OCI-LY1 (cell line): Measurements from ENCODE around the gene CAPN3.
"Not testable (repeated sequence)": the region's sequence is repeated elsewhere in the genome, so short reads cannot be mapped to it uniquely, and the experiment has no call there.

Source experiments
- H2AFZ ChIP-seq: fragments of 200-600 bp; sonication (generic), shearing (Covaris generic); 2 replicates; pipeline ENCODE4 v1.6.0; 2014; ENCODE audit warnings: antibody characterized with exemption, mild to moderate bottlenecking, low read length
- H3F3A ChIP-seq: fragments of 200-600 bp; sonication (generic), shearing (Covaris generic); 2 replicates; pipeline ENCODE4 v1.6.0; 2014; ENCODE audit warnings: mild to moderate bottlenecking, antibody characterized with exemption, low read length, moderate library complexity; ENCODE audit not compliant: insufficient read depth
- H3K27ac ChIP-seq: fragments of 200-600 bp; sonication (generic); 2 replicates; pipeline ENCODE4 v1.5.1; 2014; ENCODE audit warnings: low read length, mixed run types, mild to moderate bottlenecking, low read depth; ENCODE audit not compliant: poor library complexity, severe bottlenecking
- H3K27me3 ChIP-seq: fragments of 200-600 bp; sonication (generic); 2 replicates; pipeline ENCODE4 v1.6.0; 2014; ENCODE audit warnings: antibody characterized with exemption, mild to moderate bottlenecking, low read length, moderate library complexity; ENCODE audit not compliant: insufficient read depth
- H3K36me3 ChIP-seq: fragments of 200-600 bp; sonication (generic); 2 replicates; pipeline ENCODE4 v1.6.1; 2014; ENCODE audit warnings: mild to moderate bottlenecking, antibody characterized with exemption, low read length, moderate library complexity, mixed read lengths; ENCODE audit not compliant: insufficient read depth
- H3K4me1 ChIP-seq: fragments of 200-600 bp; sonication (generic); 2 replicates; pipeline ENCODE4 v1.5.1; 2014; ENCODE audit warnings: mild to moderate bottlenecking, low read length, moderate library complexity; ENCODE audit not compliant: insufficient read depth, severe bottlenecking
- H3K4me2 ChIP-seq: fragments of 200-600 bp; sonication (generic), shearing (Covaris generic); 2 replicates; pipeline ENCODE4 v1.6.1; 2014; ENCODE audit warnings: low read length
- H3K4me3 ChIP-seq: fragments of 200-600 bp; sonication (generic); 2 replicates; pipeline ENCODE4 v1.5.1; 2014; ENCODE audit warnings: low read length, low read depth, mild to moderate bottlenecking, mixed read lengths; ENCODE audit not compliant: poor library complexity, severe bottlenecking
- H3K79me2 ChIP-seq: fragments of 200-600 bp; shearing (Covaris generic); 2 replicates; pipeline ENCODE4 v1.6.1; 2016; ENCODE audit warnings: mixed run types, low read length, mixed read lengths; ENCODE audit not compliant: insufficient read depth
- H3K9ac ChIP-seq: fragments of 200-600 bp; sonication (generic), shearing (Covaris generic); 2 replicates; pipeline ENCODE4 v1.6.1; 2014; ENCODE audit warnings: mild to moderate bottlenecking, low read length, mixed read lengths
- H3K9me2 ChIP-seq: fragments of 200-600 bp; sonication (generic), shearing (Covaris generic); 2 replicates; pipeline ENCODE4 v1.6.1; 2014; ENCODE audit warnings: low read depth, mild to moderate bottlenecking, low read length, mixed read lengths
- H3K9me3 ChIP-seq: fragments of 200-600 bp; shearing (Covaris generic); 2 replicates; pipeline ENCODE4 v1.6.1; 2014; ENCODE audit warnings: low read length, mixed read lengths
- H4K20me1 ChIP-seq: fragments of 200-600 bp; sonication (generic), shearing (Covaris generic); 2 replicates; pipeline ENCODE4 v1.6.0; 2016; ENCODE audit warnings: mild to moderate bottlenecking, low read length; ENCODE audit not compliant: insufficient read depth
- CTCF ChIP-seq: fragments of 200-600 bp; sonication (generic), shearing (Covaris generic); IDR thresholded peaks from 2 replicates; pipeline ENCODE4 v1.5.1; 2017; ENCODE audit warnings: mild to moderate bottlenecking, antibody characterized with exemption, low read length, moderate library complexity, mixed read lengths
- EZH2 ChIP-seq: fragments of 200-600 bp; sonication (generic), shearing (Covaris generic); IDR thresholded peaks from 2 replicates; pipeline ENCODE4 v1.8.0; 2017; ENCODE audit warnings: borderline replicate concordance, mixed run types, mild to moderate bottlenecking, antibody characterized with exemption, low read length, moderate library complexity, mixed read lengths

CAPN3 gene

GRCh38 chr15:42315521-42315920 is 43.8 kb upstream of the CAPN3 start:
- Histone ChIP-seq H3K9me3 (no peaks in the 10 kb centered on the region), H3K27me3 (no peaks in the 10 kb centered on the region), H3K4me3 (no peak overlapping the region), H2AFZ (no peak overlapping the region), H3K9ac (no peak overlapping the region), H3K27ac (no peak overlapping the region), H3K9me2 (no peaks in the 10 kb centered on the region), H3F3A (no peaks in the 10 kb centered on the region), H4K20me1 (no peaks in the 10 kb centered on the region), H3K79me2 (no peaks in the 10 kb centered on the region), H3K4me2 (no peak overlapping the region), H3K36me3 (no peaks in the 10 kb centered on the region), H3K4me1 (no peaks in the 10 kb centered on the region)
- no peak for TF ChIP-seq EZH2
- TF ChIP-seq CTCF: no peak

GRCh38 chr15:42316282-42316805 is 43.0 kb upstream of the CAPN3 start:
- not testable (repeated sequence) for H4K20me1 ChIP-seq, H3K9ac ChIP-seq, H3K27me3 ChIP-seq, H3K4me1 ChIP-seq, H3F3A ChIP-seq, H3K9me3 ChIP-seq, H3K4me2 ChIP-seq, H3K27ac ChIP-seq, H3K79me2 ChIP-seq, H2AFZ ChIP-seq, H3K4me3 ChIP-seq, H3K36me3 ChIP-seq, H3K9me2 ChIP-seq

GRCh38 chr15:42319206-42319605 is 40.1 kb upstream of the CAPN3 start:
- Histone ChIP-seq H3K9me2 (no peaks in the 10 kb centered on the region), H4K20me1 (no peaks in the 10 kb centered on the region), H3K9ac (no peak overlapping the region), H3K27me3 (no peaks in the 10 kb centered on the region), H3K4me1 (no peaks in the 10 kb centered on the region), H3F3A (no peaks in the 10 kb centered on the region), H3K36me3 (no peaks in the 10 kb centered on the region), H3K27ac (no peak overlapping the region), H3K9me3 (no peaks in the 10 kb centered on the region), H3K4me3 (no peak overlapping the region), H2AFZ (no peak overlapping the region), H3K79me2 (no peaks in the 10 kb centered on the region), H3K4me2 (no peak overlapping the region)
- no peak for TF ChIP-seq EZH2
- TF ChIP-seq CTCF: no peak

GRCh38 chr15:42324308-42324707 is 35.0 kb upstream of the CAPN3 start:
- H3K9me2 ChIP-seq: no peaks in the 10 kb centered on the region
- no peak overlapping the region for H3K27ac ChIP-seq
- no peaks in the 10 kb centered on the region for H3F3A ChIP-seq
- H2AFZ ChIP-seq: no peak overlapping the region
- no peak overlapping the region for H3K9ac ChIP-seq
- no peak overlapping the region for H3K4me2 ChIP-seq
- TF ChIP-seq CTCF: no peak
- no peak for TF ChIP-seq EZH2
- H3K27me3 ChIP-seq: no peaks in the 10 kb centered on the region
- no peaks in the 10 kb centered on the region for H3K36me3 ChIP-seq
- no peaks in the 10 kb centered on the region for H3K79me2 ChIP-seq
- H4K20me1 ChIP-seq: no peaks in the 10 kb centered on the region
- H3K4me1 ChIP-seq: no peaks in the 10 kb centered on the region
- H3K9me3 ChIP-seq: no peaks in the 10 kb centered on the region
- no peak overlapping the region for H3K4me3 ChIP-seq
